NCI-H345 treated with DMSO at 0.1 percent for 48 hours (cell line): Measurements from ENCODE around the gene MZT2B.
A peak's percentile ranks its signal among the peaks of the same experiment; 100 is the strongest.
"Not testable (repeated sequence)": the region's sequence is repeated elsewhere in the genome, so short reads cannot be mapped to it uniquely, and the experiment has no call there.

ENCODE experiments used
- DNase-seq: peaks from one replicate; lab custom pipeline; 2025; ENCODE audit not compliant: unreplicated experiment; lab: John Stamatoyannopoulos, UW

MZT2B gene, protein sequence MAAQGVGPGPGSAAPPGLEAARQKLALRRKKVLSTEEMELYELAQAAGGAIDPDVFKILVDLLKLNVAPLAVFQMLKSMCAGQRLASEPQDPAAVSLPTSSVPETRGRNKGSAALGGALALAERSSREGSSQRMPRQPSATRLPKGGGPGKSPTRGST

DNA sequence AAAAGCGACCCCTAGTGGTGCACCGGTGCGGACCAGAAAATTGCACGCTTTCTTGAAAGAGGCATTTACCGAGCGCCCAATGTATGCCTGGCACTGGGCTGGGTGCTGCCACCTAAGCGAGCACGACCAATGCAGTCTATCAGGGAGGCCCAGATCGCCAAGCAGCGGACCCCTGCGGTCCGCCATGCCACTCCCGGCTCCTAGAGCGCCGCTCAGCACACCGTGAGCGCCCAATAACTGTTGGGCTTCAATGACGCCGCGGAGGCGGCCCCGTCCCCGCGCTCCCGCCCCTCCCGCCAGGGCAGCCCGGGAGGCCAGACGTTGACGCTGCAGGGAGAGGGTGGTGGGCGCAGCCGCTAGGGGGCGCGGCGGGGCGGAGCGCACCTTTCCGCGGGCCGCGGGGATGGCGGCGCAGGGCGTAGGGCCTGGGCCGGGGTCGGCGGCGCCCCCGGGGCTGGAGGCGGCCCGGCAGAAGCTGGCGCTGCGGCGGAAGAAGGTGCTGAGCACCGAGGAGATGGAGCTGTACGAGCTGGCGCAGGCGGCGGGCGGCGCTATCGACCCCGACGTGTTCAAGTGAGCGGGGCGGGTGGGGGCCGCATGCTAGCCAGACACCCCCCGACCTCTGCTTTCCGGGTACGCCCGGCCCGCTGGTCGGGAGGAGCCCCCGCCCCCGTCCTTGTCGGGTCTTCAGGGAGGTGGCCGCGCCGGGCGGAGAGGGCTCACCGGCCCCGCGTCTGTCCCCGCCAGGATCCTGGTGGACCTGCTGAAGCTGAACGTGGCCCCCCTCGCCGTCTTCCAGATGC lies at the start of gene MZT2B:
TSS of gene MZT2B (plus strand) at position 383 of the 803 bp plus-strand sequence. CDS start at position 404, 21 bp downstream.
- peak; percentile 77 for DNase-seq

DNA sequence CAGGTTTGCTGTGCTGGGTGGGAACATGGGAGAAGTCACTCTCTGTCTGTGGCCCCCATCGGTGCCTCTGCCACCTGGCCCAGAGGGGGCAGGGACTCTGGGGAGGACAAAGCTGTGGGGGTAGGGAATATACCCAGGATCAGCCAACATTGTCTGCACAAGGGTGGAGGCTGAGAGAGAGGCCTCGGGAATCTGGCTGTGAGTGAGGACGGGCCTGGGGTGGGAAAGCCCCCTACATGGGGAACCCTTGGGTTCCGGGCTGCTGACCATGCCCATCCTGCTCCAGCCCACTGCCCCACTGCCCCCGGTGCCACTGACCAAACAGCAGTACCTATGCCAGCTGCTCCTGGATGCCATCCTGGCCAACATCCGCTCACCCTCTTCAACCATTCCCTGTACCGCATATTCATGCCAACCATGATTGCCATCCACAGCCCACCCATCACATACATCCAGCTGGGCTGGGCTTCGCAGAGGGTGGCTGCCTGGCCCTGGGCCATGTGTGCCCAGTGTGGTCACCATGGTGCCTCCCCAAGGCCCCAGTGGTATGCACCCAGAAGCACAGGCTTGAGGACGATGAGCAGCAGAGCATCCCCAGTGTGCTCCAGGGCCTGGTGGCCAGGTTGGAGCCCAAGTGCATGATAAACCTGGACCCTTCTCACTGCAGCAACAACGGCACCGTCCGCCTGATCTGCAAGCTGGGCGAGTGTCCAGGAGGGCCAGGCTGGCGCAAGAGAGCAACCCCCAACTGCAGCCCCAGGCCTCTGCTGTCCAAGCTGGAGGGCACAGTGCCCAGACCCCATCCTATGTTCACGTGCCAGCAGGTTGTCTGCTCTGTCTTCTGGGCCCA lies 46.1 kb upstream of the MZT2B start:
- no peak for DNase-seq

DNA sequence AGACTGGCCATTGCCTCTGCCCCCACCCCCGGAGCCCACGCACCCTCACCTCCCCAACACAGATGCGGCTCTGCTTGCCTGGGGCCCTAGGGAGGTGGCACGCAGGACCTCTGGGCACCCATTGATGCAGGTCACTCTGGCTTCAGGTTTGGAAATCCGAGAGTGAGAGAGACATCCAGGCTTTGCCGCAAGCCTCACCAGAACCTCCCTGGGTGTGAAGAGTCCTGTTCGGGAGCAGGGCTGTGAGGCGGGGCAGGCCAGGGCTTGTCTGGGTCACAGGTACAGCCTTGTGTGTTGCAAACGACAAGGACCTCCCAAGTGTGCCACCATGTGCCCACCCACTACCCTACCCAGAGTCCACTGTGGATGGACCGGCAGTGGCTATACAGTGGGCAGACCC lies 45.5 kb upstream of the MZT2B start:
- DNase-seq, result not testable (repeated sequence)

DNA sequence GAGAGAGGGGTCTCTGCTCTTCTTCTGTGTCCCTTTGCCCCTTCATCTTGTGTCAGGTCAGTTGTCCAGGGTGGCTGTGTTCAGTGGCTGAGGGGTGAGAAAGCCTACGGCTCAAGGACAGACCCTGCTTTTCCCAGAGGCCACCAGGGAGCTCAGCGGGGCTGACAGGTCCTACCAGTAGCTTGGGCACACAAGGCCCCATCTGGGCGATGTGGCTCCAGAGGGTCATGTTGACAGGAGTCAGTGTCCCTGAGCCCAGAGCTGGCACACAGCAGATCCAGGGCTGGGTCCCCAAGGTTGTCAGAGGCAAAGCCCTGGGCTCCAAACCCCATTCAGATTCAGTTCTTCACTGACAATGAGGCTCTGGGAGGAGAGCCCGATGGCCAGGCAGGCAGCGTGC lies 44.9 kb upstream of the MZT2B start:
- DNase-seq, result not testable (repeated sequence)

DNA sequence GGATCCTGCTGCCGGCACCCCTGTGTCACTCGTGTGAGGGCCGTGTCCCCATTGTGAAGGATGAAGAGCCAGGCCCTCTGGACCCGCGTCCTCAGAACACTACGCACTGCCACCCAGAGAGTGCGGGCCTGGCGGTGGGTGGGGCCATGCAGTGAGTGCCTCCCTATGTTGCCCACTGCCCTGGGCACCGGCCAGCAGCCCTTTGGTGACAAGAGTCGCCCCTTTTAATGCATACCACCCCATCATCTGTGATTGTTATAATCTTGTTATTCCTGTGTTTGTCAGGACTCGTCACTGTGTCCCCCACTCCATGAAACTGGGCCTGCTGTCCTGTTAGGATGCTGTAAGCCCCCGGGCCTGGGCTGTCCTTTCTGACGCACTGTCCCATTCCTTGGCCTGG lies 43.7 kb upstream of the MZT2B start:
- DNase-seq, result not testable (repeated sequence)

DNA sequence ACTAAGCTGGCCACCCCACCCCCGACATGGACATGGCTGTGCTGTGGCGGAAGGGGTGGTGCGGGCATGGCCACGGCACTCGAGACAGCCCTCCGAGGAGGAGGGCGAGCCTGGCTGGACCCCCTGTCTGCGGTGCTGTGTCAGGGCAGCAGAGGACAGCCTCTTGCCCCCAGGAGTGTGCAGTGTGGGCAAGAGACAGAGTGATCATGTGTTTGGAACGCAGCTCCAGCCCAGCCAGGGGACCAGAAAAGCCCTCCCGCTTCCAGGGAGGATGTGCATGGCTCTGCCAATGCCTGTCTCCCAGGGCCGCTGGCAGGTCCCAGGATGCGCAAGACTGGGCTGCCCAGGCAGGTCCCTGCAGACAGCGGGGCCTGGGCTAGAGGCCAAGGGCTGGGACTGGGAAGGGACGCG lies 43.2 kb upstream of the MZT2B start:
- not testable (repeated sequence) for DNase-seq

DNA sequence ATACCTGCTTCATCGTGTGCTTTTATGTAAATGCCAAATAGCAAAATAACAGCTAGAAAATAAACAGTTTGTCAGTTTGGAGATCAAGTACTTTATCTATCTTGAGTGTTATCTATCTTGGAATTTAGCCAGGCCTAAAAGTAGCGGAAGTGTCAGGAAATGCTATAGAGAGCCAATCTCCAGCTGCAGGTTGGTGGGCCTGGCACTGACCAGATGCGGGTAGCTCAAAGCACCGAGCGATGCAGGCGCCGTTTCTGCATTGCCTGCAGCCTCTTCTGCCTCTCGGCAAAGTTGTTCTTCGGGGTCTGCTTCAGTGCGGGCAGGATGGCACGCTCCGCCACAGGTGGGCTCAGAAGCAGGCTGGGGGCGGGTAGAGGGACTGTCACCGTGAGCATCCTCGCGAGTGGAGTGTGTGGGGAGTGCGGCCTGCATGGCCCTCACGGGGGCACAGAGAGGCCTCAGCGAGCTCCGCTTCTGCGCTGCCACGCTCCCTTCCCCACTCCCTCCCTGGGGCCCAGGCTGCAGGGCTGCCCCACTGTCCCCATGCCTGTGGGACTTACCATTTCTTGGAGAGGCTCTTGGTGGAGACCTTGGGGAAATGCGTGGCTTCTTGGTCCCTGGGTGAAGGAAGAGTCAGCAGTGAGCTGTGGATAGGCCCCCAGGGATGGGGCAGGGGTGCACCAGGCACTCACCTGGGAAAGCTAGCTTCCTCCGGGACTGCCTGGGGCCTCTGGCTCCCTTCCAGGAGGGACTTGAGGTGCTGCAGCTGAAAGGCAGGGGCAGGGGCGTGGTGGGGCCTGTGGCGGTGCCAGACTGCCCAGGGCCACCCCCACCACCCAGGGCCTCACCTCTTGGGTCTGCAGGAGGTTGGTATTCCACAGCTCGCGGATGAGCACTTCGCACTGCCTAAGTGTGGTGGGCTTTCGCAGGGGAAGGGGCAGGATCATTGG lies 42.5 kb upstream of the MZT2B start:
- not testable (repeated sequence) for DNase-seq

DNA sequence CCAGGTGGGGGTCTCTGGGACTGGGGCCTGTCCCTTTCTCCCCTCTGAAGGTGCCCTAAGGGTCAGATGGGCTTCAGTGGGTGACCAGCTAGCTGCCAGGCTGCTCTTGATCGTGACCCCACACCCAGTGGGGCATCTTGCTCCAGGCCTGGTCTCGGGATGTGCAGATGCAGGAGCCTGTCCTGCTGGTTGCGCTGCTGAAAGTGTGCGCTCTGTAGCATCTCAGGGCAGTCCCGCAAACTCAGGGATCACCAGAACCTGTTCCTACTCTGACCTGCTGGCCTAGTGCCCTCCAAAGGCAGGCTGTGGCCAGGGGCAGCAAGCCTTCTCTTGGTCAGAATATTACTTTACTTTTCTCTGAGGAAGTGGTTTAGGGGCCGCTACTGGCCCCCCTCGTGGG lies 41.5 kb upstream of the MZT2B start:
- not testable (repeated sequence) for DNase-seq

DNA sequence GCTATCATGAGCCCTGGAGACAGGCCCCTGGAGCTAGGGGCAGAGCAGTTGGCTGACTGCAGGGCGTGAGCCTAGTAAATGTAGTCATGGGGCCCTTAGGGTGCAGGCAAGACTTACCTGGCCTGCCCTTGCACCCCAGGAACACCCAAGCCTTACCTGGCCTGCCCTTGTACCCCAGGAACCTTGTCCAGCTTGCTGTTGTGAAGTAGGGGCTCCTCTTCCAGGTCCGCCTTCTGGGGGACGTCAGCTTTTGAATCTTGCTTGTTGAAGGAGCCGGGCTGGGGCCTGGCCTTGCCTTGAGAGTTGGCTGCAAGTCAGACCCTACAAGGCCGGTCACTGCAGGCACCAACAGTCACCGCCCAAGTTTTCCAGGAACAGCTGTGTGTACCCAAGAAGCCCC lies 41.1 kb upstream of the MZT2B start:
- not testable (repeated sequence) for DNase-seq

DNA sequence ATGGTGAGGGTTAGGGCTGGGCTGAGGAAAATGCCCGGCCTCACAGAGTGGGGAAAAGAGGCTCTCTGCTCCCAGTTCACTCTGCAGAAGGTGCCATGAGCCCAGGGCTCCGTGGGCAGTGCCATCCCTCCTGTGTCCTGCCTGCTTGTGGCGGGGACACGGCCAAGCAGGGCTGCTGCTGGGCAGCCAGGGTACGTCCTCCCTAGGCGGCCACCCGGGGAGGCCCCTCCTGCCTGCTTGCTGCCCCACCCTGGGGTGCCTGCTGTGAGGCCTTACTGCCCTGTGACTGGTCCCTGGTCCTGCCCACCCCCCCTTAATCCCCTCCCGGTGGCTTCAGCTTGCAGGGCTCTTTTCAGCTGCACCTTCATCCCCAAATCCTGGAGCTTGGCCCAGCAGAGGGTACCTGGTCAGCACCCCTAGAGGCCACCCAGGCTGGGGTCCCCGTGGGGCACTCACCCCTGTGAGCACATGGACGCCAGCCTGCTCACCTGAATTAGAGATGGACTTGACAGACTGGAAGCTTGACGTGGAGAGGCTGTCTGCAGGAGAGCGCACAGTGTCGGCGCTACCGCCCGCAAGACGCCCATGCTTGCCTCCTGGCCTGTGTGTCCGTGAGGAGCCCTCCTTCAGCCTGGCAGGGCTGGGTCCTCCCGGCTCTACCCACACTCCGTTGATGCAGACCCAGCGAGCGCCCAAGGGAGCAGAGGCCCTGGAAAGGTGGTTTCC lies 40.3 kb upstream of the MZT2B start:
- not testable (repeated sequence) for DNase-seq

DNA sequence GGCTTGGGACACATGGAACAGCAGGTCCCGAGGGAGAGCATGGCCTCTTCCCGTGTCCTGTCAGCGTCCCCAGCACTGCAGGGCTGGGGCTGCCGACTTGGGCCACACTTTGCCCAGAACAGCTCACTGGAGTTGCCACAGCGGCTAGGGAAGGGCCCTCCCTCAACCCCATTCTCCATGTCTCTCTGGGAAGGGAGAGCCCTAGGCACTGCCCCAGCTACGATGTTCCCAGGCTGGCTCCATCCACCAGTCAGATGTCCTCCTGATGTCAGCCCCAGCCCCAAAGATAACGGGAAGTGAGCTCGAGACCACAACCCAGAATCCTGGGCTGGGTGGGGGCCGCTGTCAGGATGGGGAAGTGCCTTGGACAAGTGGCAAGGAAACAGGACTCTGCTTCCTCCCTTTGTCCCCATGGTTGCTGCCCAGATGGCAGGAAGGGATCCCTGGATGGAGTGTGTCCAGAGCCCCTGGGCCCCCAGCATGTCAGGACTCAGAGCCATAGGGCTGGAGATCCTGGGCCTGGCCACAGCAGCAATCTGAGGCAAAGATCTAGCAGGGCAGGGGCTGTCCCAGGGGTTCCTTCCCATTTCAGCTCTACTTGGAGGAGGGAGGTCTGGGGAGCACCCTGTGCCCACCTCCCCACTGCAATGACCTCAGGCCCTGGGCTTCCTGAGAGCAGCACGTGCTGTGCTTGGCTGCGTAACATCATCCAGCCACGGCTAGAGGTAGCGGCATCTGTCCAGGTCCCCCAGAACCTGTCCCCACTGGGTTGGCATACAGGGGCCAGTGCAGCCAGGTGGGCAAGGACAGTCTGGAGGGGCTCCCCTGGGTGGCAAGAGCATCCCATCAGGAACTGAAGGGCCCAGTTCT lies 39.4 kb upstream of the MZT2B start:
- DNase-seq, result not testable (repeated sequence)

DNA sequence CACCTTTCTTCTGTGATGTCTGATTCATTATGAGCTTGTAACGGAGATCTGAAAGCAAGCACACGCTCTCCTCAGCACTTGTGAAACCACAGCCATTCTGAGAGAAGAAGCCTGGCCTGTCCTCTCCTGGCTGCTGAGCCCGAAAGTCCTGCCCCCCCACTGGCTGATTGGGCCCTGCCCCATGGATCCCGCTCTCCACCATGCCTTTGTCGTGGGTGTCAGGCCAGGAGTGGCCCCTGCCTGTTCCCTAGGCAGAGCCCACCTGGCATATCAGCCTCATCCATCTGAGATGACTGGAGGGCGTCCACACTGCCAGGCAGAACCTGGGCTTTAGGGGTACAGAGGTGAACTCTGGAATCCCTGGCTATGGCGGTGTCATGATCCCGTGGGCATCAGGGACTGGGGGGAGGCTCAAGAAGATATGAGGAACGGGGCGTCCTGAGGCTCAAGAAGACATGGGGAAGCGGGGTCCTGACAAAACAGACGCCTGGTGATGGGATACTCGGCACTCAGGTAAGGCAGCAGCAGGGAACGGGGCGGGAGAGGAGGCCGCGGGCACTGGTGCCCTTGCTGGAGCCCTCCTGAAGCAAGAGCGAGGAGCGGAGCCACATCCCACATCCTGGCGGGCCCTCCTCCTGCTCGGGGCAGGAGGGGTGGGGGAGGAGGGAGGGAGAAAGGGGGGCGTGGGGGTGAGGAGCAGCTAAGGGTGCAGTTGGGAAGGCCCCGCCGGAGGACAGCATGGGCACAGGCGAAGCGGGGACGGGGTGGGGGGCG lies 38.6 kb upstream of the MZT2B start:
- DNase-seq, result not testable (repeated sequence)

DNA sequence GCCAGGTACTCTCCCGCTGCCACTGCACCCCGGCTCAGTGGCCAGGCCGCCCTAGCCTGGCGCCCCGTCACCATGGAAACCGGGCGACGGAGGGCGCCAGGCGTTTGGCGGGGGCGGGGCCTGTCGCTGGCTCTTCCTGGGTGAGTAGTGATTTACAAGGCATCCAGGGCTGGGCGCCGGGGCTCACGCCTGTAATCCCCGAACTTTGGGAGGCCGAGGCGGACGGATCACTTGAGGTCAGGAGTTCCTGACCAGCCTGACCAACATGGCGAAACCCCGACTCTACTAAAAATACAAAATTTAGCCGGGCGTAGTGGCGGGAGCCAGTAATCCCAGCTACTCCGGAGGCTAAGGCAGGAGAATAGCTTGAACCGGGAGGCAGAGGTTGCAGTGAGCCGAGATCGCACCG lies 37.1 kb upstream of the MZT2B start, which contains the start of gene CCDC74B:
TSS of gene CCDC74B (minus strand) at position 107 of the 409 bp plus-strand sequence. CDS start 116 bp downstream, outside the sequence.
- peak; percentile 16 for DNase-seq

DNA sequence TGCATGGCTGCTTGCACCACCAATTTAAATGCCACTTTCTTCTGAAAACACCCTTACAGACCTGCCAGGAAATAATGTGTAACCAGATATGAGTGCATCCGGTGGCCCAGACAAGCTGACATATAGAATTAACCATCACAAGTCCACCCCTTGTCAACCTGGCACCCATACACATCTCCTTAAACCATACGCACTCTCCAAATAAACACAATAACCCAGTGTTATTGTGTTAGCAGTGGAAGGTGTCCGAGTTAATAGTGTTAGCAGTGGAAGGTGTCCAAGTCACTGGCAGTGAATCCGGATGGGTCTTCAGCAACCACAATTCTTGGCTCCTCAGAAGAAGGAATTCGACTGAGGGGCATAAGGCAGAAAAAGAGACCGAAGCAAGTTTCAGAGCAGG lies 33.5 kb upstream of the MZT2B start:
- DNase-seq, result not testable (repeated sequence)

DNA sequence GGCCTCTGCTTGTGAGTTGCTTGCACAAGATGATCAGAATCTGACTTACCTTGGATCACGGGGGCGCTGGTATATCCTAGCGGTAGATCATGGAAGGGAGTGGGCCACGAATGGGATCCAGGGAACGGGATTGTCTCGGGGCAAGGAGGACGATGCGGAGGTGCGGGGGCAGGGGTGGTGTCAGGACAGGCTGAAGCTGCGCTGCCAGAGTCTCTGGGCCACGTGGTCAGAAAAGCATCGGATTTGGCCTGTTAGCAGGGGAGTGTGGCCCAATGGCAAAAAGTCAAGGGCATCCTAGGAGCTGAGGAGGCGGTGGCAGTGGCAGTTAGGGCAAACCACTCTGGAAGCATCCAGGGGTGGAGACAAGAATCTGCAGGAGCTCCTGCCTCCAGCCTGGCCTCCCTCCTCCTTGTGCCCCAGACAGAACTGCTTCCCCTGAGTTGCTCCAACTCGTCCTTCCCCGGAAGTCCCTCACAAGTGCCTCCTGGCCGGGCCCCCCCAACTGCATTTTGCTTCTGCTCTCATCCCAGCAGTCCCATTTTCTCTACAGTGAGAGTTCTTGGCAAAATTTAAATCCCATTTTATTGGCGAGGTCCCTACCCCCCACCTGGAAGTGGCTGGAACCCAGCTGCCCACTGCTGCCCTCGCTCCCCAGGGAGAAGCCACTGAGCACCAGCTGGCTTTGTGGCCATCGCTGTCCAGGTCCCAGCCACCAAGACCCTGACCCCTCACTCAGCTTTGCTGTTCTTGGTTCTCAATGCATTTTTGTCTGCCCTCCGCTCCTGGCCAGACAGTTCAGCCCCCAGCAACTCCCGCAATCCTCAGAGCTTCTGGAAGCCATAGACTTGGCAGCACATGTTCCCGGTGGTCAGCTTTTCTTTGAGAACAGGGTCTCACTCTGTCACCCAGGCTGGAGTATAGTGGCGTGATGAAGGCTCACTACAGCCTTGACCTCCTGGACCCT lies 31.6 kb upstream of the MZT2B start:
- DNase-seq, result no peak

DNA sequence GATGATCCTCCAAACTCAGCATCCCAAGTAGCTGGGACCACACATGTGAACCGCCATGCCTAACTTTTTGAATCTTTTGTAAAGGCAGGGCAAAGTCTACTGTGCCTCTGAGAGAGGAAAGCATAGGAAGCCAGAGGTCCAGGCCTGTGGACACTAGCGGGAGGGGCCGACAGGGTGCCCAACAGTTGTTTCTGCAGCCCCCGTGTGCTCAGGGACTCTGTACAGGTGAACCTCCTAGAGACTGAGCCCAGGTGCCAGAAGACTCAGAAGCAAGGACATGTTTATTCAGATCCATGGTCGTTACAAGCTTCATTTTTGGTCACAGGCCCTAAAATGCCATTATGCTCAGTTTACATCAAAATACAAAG lies 30.9 kb upstream of the MZT2B start:
- DNase-seq, result not testable (repeated sequence)
